IMR-90 (cell line): ENCODE data around the gene ABCD1. TPM values are rescaled to one million over a fixed set of nuclear protein-coding genes. Genes with fewer than 3 reads are reported as not detected.

Experiments
- ATAC-seq: fragments of 200-7000 bp; cut with Tn5 transposase; 2 replicates; pipeline ENCODE4 v1.9.1; 2020; ENCODE audit warnings: low read depth, mild to moderate bottlenecking, moderate library complexity
- BruUV-seq: library from RNA; stranded (reverse); fragments of 400-500 nt; replicated peaks from 2 replicates; lab custom pipeline; 2021; lab: Mats Ljungman, UMichigan
- CTCF ChIA-PET: fragments of 300-600 bp; formaldehyde crosslinking; extraction: SDS; loops from one replicate; lab custom pipeline; 2021; ENCODE audit warnings: antibody characterized with exemption; lab: Yijun Ruan, JAX
- POLR2A ChIA-PET: fragments of 300-600 bp; sonication (Branson Sonifier 250); formaldehyde crosslinking; loops from one replicate; lab custom pipeline; 2022; ENCODE audit warnings: antibody characterized with exemption; ENCODE audit not compliant: unreplicated experiment; lab: Charles Lee
- DNase-seq: peaks from one replicate; pipeline ENCODE4 v3.0.0; 2013
- H2AFZ ChIP-seq: replicated peaks from 2 replicates; pipeline ENCODE3; 2013; ENCODE audit warnings: low read length, mild to moderate bottlenecking; ENCODE audit not compliant: poor library complexity
- H2AK5ac ChIP-seq: 2 replicates; pipeline ENCODE4 v1.6.1; 2013; ENCODE audit warnings: low read depth, low read length, inconsistent platforms
- H2AK9ac ChIP-seq: replicated peaks from 2 replicates; pipeline ENCODE3; 2013; ENCODE audit warnings: mild to moderate bottlenecking, low read depth, low read length, moderate library complexity; ENCODE audit not compliant: poor library complexity
- H2BK120ac ChIP-seq: 2 replicates; pipeline ENCODE4 v1.6.1; 2013; ENCODE audit warnings: low read depth, low read length, inconsistent platforms
- H2BK15ac ChIP-seq: 3 replicates; pipeline ENCODE4 v1.6.1; 2013; ENCODE audit warnings: low read depth, low read length, inconsistent platforms
- H2BK20ac ChIP-seq: 2 replicates; pipeline ENCODE4 v1.6.1; 2013; ENCODE audit warnings: low read depth, mild to moderate bottlenecking, inconsistent platforms, low read length, moderate library complexity
- H2BK5ac ChIP-seq: 2 replicates; pipeline ENCODE4 v1.6.1; 2013; ENCODE audit warnings: mild to moderate bottlenecking, low read depth, low read length, inconsistent platforms; ENCODE audit not compliant: poor library complexity, severe bottlenecking
- H3K14ac ChIP-seq: replicated peaks from 2 replicates; pipeline ENCODE4 v1.6.1; 2013; ENCODE audit warnings: low read depth, low read length, inconsistent platforms
- H3K18ac ChIP-seq: 2 replicates; pipeline ENCODE4 v1.6.1; 2013; ENCODE audit warnings: low read depth, low read length, control low read depth
- H3K23ac ChIP-seq: 2 replicates; pipeline ENCODE4 v1.6.1; 2013; ENCODE audit warnings: low read depth, low read length, inconsistent platforms
- H3K27ac ChIP-seq: 2 replicates; pipeline ENCODE4 v1.5.1; 2013; ENCODE audit warnings: mild to moderate bottlenecking, control low read depth, low read length; ENCODE audit not compliant: insufficient read depth
- H3K27me3 ChIP-seq: 2 replicates; pipeline ENCODE4 v1.6.1; 2013; ENCODE audit warnings: low read length; ENCODE audit not compliant: control insufficient read depth, insufficient read depth
- H3K36me3 ChIP-seq: 2 replicates; pipeline ENCODE4 v1.6.1; 2013; ENCODE audit warnings: low read length, mixed read lengths; ENCODE audit not compliant: control insufficient read depth, insufficient read depth
- H3K4ac ChIP-seq: 2 replicates; pipeline ENCODE4 v1.6.1; 2013; ENCODE audit warnings: low read depth, low read length, inconsistent platforms
- H3K4me1 ChIP-seq: 2 replicates; pipeline ENCODE4 v1.6.1; 2013; ENCODE audit warnings: low read length, mixed read lengths; ENCODE audit not compliant: control insufficient read depth, insufficient read depth
- H3K4me2 ChIP-seq: 2 replicates; pipeline ENCODE4 v1.6.1; 2013; ENCODE audit warnings: low read depth, mild to moderate bottlenecking, control low read depth, low read length, moderate library complexity
- H3K4me3 ChIP-seq: 2 replicates; pipeline ENCODE4 v1.5.1; 2013; ENCODE audit warnings: low read depth, mild to moderate bottlenecking, control low read depth, low read length, moderate library complexity; ENCODE audit not compliant: insufficient read depth
- H3K56ac ChIP-seq: 2 replicates; pipeline ENCODE4 v1.6.1; 2013; ENCODE audit warnings: low read length, inconsistent platforms; ENCODE audit not compliant: insufficient read depth; ENCODE audit errors: extremely low read depth
- H3K79me1 ChIP-seq, 2 experiments: 2 replicates each; pipeline ENCODE4 v1.6.1; 2013; ENCODE audit warnings: low read length in 2 of 2, inconsistent platforms in 1 of 2, low read depth in 1 of 2
- H3K9ac ChIP-seq: 2 replicates; pipeline ENCODE4 v1.6.1; 2013; ENCODE audit warnings: low read depth, low read length, control low read depth
- H3K9me1 ChIP-seq: 2 replicates; pipeline ENCODE4 v1.6.1; 2013; ENCODE audit warnings: low read length, inconsistent platforms; ENCODE audit not compliant: insufficient read depth
- H3K9me3 ChIP-seq: 2 replicates; pipeline ENCODE4 v1.6.1; 2013; ENCODE audit warnings: low read length; ENCODE audit not compliant: control insufficient read depth, insufficient read depth
- H4K20me1 ChIP-seq: 2 replicates; pipeline ENCODE4 v1.6.1; 2013; ENCODE audit warnings: low read length, inconsistent platforms; ENCODE audit not compliant: insufficient read depth
- H4K5ac ChIP-seq: 2 replicates; pipeline ENCODE4 v1.6.1; 2013; ENCODE audit warnings: mild to moderate bottlenecking, low read depth, low read length, control low read depth
- H4K8ac ChIP-seq, 2 experiments: 2 replicates each; pipeline ENCODE4 v1.6.1; 2013; ENCODE audit warnings: low read depth in 2 of 2, low read length in 2 of 2, control low read depth in 1 of 2, inconsistent platforms in 1 of 2
- H4K91ac ChIP-seq: 2 replicates; pipeline ENCODE4 v1.6.1; 2013; ENCODE audit warnings: low read depth, low read length, inconsistent platforms; ENCODE audit not compliant: insufficient read depth
- BHLHE40 ChIP-seq: fragments of 150-350 bp; IDR thresholded peaks from 2 replicates; pipeline ENCODE4 v1.6.1; 2016; ENCODE audit warnings: mild to moderate bottlenecking, low read depth, low read length
- CEBPB ChIP-seq: IDR thresholded peaks from 2 replicates; pipeline ENCODE4 v1.6.1; 2012; ENCODE audit warnings: low read depth, low read length, improper control_type of control experiment
- CHD1 ChIP-seq: IDR thresholded peaks from 2 replicates; pipeline ENCODE4 v1.6.1; 2012; ENCODE audit warnings: low read depth, low read length, improper control_type of control experiment
- CTCF ChIP-seq: conservative IDR thresholded peaks from 2 replicates; pipeline ENCODE4 v1.5.1; 2012; ENCODE audit warnings: mild to moderate bottlenecking, low read depth, low read length, improper control_type of control experiment
- ELK1 ChIP-seq: fragments of 150-350 bp; IDR thresholded peaks from 2 replicates; pipeline ENCODE4 v1.6.1; 2016; ENCODE audit warnings: low read depth, mild to moderate bottlenecking, low read length, moderate library complexity, borderline replicate concordance
- FOS ChIP-seq: fragments of 150-350 bp; IDR thresholded peaks from 2 replicates; pipeline ENCODE4 v1.6.1; 2016; ENCODE audit warnings: low read depth, low read length
- MAFK ChIP-seq: IDR thresholded peaks from 2 replicates; pipeline ENCODE4 v1.6.1; 2012; ENCODE audit warnings: low read depth, low read length, improper control_type of control experiment
- MAZ ChIP-seq: IDR thresholded peaks from 2 replicates; pipeline ENCODE4 v1.6.1; 2012; ENCODE audit warnings: low read depth, mild to moderate bottlenecking, low read length, improper control_type of control experiment, moderate library complexity, borderline replicate concordance
- MXI1 ChIP-seq: IDR thresholded peaks from 2 replicates; pipeline ENCODE4 v1.6.1; 2012; ENCODE audit warnings: low read depth, mild to moderate bottlenecking, low read length, moderate library complexity, borderline replicate concordance
- NFE2L2 ChIP-seq: fragments of 150-350 bp; IDR thresholded peaks from 2 replicates; pipeline ENCODE4 v1.6.1; 2016; ENCODE audit warnings: low read depth, mild to moderate bottlenecking, low read length
- POLR2A ChIP-seq: IDR thresholded peaks from 2 replicates; pipeline ENCODE4 v1.6.1; 2012; ENCODE audit warnings: mild to moderate bottlenecking, low read depth, low read length
- RAD21 ChIP-seq: IDR thresholded peaks from 2 replicates; pipeline ENCODE4 v1.6.1; 2012; ENCODE audit warnings: low read length, improper control_type of control experiment
- RCOR1 ChIP-seq: IDR thresholded peaks from 2 replicates; pipeline ENCODE4 v1.6.1; 2012; ENCODE audit warnings: mild to moderate bottlenecking, low read length, improper control_type of control experiment; ENCODE audit not compliant: insufficient replicate concordance
- RFX5 ChIP-seq: IDR thresholded peaks from 2 replicates; pipeline ENCODE4 v1.8.0; 2012; ENCODE audit warnings: low read depth, mild to moderate bottlenecking, low read length, moderate library complexity
- SMC3 ChIP-seq: fragments of 150-350 bp; IDR thresholded peaks from 2 replicates; pipeline ENCODE4 v1.6.1; 2016; ENCODE audit warnings: low read depth, mild to moderate bottlenecking, antibody characterized with exemption, low read length, moderate library complexity
- USF2 ChIP-seq: fragments of 150-350 bp; IDR thresholded peaks from 2 replicates; pipeline ENCODE4 v1.6.1; 2017; ENCODE audit warnings: mild to moderate bottlenecking, antibody characterized with exemption, low read length, low read depth
- WGBS, 2 experiments: methylation state at CpG; one replicate each; pipeline versions ENCODE4 v1.1.5 to v1.1.7; 2013; ENCODE audit warnings: missing lambda C conversion rate in 2 of 2; ENCODE audit not compliant: insufficient read length in 1 of 2; ENCODE audit errors: extremely low coverage in 2 of 2; 5-methylcytosine and 5-hydroxymethylcytosine counted together
- dilution Hi-C: fragments of 300-500 bp; cut with HindIII; formaldehyde crosslinking; loops from one replicate; pipeline ENCODE4 v1.14.3; 2018; ENCODE audit warnings: low sequenced_read_pairs; ENCODE audit not compliant: unreplicated experiment
- in situ Hi-C: fragments of 300-500 bp; cut with MboI; formaldehyde crosslinking; loops from 3 replicates; pipeline ENCODE4 v1.14.3; 2019; ENCODE audit warnings: low sequenced_read_pairs, inconsistent platforms, mixed read lengths
- intact Hi-C: fragments of 100-400 bp; cut with micrococcal nuclease; formaldehyde crosslinking; loops from 2 replicates; pipeline ENCODE4 v1.10.0; 2022
- polyA plus RNA-seq, 3 experiments: library from polyadenylated mRNA; depleted of rRNA; stranded (reverse); fragments of >200 nt; gene quantifications; 2 replicates each; pipeline ENCODE4 v1.2.3, GENCODE V29; 2012; ENCODE audit warnings: low replicate concordance in 1 of 3
- total RNA-seq: library from RNA; depleted of rRNA; stranded (reverse); fragments of >200 nt; gene quantifications from 2 replicates; pipeline ENCODE4 v1.2.3, GENCODE V29; 2012

ABCD1 gene
- total and polyA plus RNA-seq, 2 of the 4 experiments (the other 2 are of a cell fraction), result 4.3 to 7.0 TPM

GRCh38 chrX:153700376-153700945 lies 24.2 kb upstream of the ABCD1 start:
- CTCF ChIA-PET, result interaction anchor here (1.4 kb wide), 1 partner anchor 8 kb away, joined by 3 read pairs; no protein-coding TSS in a partner anchor

More at GRCh38 chrX:153700376-153700945, 24.2 kb upstream of the ABCD1 start:
- intact Hi-C loops (no loop called here), in situ Hi-C loops (no loop called here), dilution Hi-C loops (no loop called here)
- Histone ChIP-seq H4K8ac (no peak overlapping the region), H3K18ac (no peak overlapping the region), H2AK5ac (no peak overlapping the region), H3K14ac (no peak overlapping the region), H3K4me3 (no peak overlapping the region), H4K20me1 (no peaks in the 10 kb centered on the region), H2BK5ac (no peak overlapping the region), H2AK9ac (no peak overlapping the region), H3K79me1 (no peaks in the 10 kb centered on the region), H3K23ac (no peak overlapping the region), H4K5ac (no peak overlapping the region), H3K4me2 (no peak overlapping the region), H4K91ac (no peak overlapping the region), H3K9me3 (no peaks in the 10 kb centered on the region), H3K9ac (no peak overlapping the region), H3K27ac (no peak overlapping the region), H3K27me3 (no peaks in the 10 kb centered on the region), H3K36me3 (peaks cover 19% of the 10 kb centered on the region), H3K9me1 (no peaks in the 10 kb centered on the region), H3K4me1 (peaks cover 2% of the 10 kb centered on the region; the same call in 1 of the 2 replicates), H2BK20ac (no peak overlapping the region), H2BK120ac (no peak overlapping the region), H3K56ac (no peak overlapping the region), H3K4ac (no peak overlapping the region), H2BK15ac (no peak overlapping the region), H2AFZ (no peak overlapping the region)
- POLR2A ChIA-PET, result no interaction called here
- no TSS peak for BruUV-seq
- DNase-seq (no peak), ATAC-seq (no peak)
- WGBS, 2 experiments, result 93% methylated on average over 3 of the region's 15 CpGs; no CpG with 5 or more reads in 1 of the 2 experiments
- TF ChIP-seq CTCF, result no peak
- no peak for TF ChIP-seq RAD21
- TF ChIP-seq USF2, result no peak
- no peak for TF ChIP-seq SMC3
- no peak for TF ChIP-seq CHD1
- no peak for TF ChIP-seq POLR2A
- no peak for TF ChIP-seq CEBPB
- TF ChIP-seq RFX5, result no peak
- no peak for TF ChIP-seq RCOR1
- no peak for TF ChIP-seq ELK1
- TF ChIP-seq BHLHE40, result no peak
- TF ChIP-seq NFE2L2, result no peak
- TF ChIP-seq MAZ, result no peak
- no peak for TF ChIP-seq MAFK
- no peak for TF ChIP-seq MXI1
- no peak for TF ChIP-seq FOS
